A549 (cell line): ENCODE measurements around the gene MPL.
"Not testable (repeated sequence)": the region's sequence is repeated elsewhere in the genome, so short reads cannot be mapped to it uniquely, and the experiment has no call there.

Experiments
- EP300 ChIP-seq, 2 experiments: fragments of >200 bp; sonication (Bioruptor Twin); formaldehyde crosslinking; IDR thresholded peaks; 2 replicates in 1 of 2; 3 replicates in 1 of 2; pipeline ENCODE4 v1.6.1; 2016 to 2017
- MAZ ChIP-seq: fragments of 150-350 bp; IDR thresholded peaks from 2 replicates; pipeline ENCODE4 v1.6.1; 2014; ENCODE audit warnings: antibody characterized with exemption, low read depth, low read length, borderline replicate concordance
- NFE2L2 ChIP-seq: fragments of 150-350 bp; conservative IDR thresholded peaks from 2 replicates; pipeline ENCODE4 v1.6.1; 2014; ENCODE audit warnings: low read length
- PHF8 ChIP-seq: fragments of 200-600 bp; sonication (generic); IDR thresholded peaks from 2 replicates; pipeline ENCODE4 v1.6.1; 2016; ENCODE audit warnings: low read depth, mild to moderate bottlenecking, antibody characterized with exemption, moderate library complexity, borderline replicate concordance
- RAD21 ChIP-seq, 2 experiments: fragments of >200 bp in 1 of 2; sonication (Bioruptor Twin) in 1 of 2; formaldehyde crosslinking in 1 of 2; IDR thresholded peaks in 1 of 2; conservative IDR thresholded peaks in 1 of 2; 2 replicates in 1 of 2; 3 replicates in 1 of 2; pipeline ENCODE4 v1.6.1; 2012 to 2018; ENCODE audit warnings: inconsistent platforms in 1 of 2
- RFX5 ChIP-seq: fragments of 450-650 bp; IDR thresholded peaks from 2 replicates; pipeline ENCODE4 v1.7.1; 2014; ENCODE audit warnings: antibody characterized with exemption, mild to moderate bottlenecking, moderate library complexity
- TF ChIP-seq, protein P1 (sequence below): fragments of >200 bp; sonication (Bioruptor Twin); formaldehyde crosslinking; IDR thresholded peaks from 3 replicates; pipeline ENCODE4 v1.5.1; 2016
- TF ChIP-seq, protein P2 (sequence below): fragments of >200 bp; sonication (Bioruptor Twin); formaldehyde crosslinking; IDR thresholded peaks from 2 replicates; pipeline ENCODE4 v1.6.1; 2016

DNA sequence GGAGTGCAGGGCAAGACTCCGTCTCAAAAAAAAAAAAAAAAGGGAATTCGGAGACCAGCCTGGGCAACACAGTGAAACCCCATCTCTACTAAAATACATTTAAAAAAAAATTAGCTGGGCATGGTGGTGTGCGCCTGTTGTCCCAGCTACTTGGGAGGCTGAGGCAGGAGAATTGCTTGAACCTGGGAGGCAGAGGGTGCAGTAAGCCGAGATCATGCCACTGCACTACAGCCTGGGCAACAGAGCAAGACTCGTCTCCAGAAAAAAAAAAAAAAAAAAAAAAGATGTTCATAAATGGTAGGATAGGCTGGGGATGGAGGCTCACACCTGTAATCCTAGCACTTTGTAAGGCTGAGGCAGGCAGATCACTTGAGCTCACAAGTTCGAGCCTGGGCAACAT lies 32.2 kb downstream of the MPL start:
- TF ChIP-seq RFX5; MAZ; EP300 (IDR thresholded peaks at IDR 0.05); PHF8; RAD21 (conservative IDR thresholded peaks at IDR 0.05 in 1 of 2, IDR thresholded peaks at IDR 0.05 in 1 of 2); NFE2L2: not testable (repeated sequence)
- TF ChIP-seq, protein P1, sequence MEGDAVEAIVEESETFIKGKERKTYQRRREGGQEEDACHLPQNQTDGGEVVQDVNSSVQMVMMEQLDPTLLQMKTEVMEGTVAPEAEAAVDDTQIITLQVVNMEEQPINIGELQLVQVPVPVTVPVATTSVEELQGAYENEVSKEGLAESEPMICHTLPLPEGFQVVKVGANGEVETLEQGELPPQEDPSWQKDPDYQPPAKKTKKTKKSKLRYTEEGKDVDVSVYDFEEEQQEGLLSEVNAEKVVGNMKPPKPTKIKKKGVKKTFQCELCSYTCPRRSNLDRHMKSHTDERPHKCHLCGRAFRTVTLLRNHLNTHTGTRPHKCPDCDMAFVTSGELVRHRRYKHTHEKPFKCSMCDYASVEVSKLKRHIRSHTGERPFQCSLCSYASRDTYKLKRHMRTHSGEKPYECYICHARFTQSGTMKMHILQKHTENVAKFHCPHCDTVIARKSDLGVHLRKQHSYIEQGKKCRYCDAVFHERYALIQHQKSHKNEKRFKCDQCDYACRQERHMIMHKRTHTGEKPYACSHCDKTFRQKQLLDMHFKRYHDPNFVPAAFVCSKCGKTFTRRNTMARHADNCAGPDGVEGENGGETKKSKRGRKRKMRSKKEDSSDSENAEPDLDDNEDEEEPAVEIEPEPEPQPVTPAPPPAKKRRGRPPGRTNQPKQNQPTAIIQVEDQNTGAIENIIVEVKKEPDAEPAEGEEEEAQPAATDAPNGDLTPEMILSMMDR = not testable (repeated sequence)
- TF ChIP-seq, protein P2, sequence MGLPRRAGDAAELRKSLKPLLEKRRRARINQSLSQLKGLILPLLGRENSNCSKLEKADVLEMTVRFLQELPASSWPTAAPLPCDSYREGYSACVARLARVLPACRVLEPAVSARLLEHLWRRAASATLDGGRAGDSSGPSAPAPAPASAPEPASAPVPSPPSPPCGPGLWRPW = not testable (repeated sequence)
